Measurements from ENCODE around the gene CS.
A peak's percentile ranks its signal among the peaks of the same experiment; 100 is the strongest.

The CS gene

GRCh38 chr12:56243731-56244181 lies 56.4 kb downstream of the CS start:
- DNase-seq, result no peak

DNA sequence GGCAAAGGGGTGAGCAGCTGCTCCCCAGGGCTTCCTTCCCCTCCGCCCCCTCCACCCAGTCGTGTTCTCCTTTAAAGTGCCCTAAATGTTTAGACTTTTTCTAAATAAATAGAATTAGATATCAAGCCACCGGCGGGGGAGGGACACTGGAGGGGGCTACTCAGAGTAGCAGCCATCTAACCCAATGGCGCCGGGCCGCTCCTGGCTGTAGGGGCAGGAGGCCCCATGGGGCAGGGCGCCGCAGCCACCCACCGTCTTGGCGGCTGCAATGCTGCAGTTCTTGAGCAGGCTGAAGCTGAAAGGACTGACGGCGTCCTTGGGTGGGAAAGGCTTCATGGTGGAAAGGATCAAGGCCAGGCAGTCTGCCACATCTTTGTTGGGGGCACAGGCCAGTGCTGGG lies 57.1 kb downstream of the CS start:
- DNase-seq, result no peak

GRCh38 chr12:56241424-56242303 lies 58.5 kb downstream of the CS start:
- no peak for DNase-seq

GRCh38 chr12:56237552-56237951 lies 62.6 kb downstream of the CS start:
- DNase-seq, result no peak

- no peak for DNase-seq
These were observed 63.1 kb downstream of the CS start for GRCh38 chr12:56236985-56237384.

GRCh38 chr12:56236091-56236490 lies 64.0 kb downstream of the CS start:
- DNase-seq, result no peak

GRCh38 chr12:56234746-56235436 lies 65.2 kb downstream of the CS start:
- no peak for DNase-seq

DNA sequence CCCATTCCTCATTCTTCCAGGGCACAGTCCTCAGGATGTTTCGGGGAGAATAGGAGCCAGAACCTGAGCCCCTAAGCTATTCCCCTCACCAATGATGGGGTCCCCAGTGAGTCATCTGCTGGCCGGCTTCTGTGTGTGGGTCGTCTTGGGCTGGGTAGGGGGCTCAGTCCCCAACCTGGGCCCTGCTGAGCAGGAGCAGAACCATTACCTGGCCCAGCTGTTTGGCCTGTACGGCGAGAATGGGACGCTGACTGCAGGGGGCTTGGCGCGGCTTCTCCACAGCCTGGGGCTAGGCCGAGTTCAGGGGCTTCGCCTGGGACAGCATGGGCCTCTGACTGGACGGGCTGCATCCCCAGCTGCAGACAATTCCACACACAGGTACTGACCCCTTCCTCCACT lies 68.9 kb downstream of the CS start:
- no peak for DNase-seq

- DNase-seq, result no peak
These were observed 69.5 kb downstream of the CS start for GRCh38 chr12:56230432-56231183.

DNA sequence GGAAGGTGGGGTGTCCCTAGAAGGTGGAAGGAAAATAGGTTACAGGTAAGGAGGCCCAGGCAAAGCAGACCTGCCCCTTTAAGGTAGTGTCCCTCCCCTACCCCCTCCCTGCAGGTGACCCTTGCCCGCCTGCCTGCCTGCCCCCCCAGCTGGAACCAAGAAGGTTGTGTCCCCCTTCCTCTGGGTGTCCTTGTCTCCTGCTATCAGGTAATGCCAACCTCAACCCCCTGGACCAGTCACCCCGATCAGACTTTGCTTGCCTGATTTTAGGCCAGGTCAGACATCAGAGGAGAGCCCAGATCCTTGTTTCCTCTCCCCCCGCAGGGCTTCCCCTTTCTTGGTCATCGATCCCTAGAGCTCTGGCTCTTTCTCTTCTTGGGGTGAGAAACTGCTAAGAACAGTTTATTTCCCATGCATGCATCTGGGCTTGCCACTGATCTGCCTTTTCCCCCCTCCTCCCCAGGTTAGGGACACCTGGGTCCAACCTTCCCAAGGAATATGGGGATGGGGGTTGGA lies 70.2 kb downstream of the CS start, which contains the start of gene SLC39A5:
Gene SLC39A5, plus strand, starts transcription at position 136 of the 516 bp plus-strand sequence. CDS start 1,224 bp downstream, outside the sequence.
- no peak for DNase-seq

- no peak for DNase-seq
These were observed 71.0 kb downstream of the CS start for GRCh38 chr12:56229082-56229481.

DNA sequence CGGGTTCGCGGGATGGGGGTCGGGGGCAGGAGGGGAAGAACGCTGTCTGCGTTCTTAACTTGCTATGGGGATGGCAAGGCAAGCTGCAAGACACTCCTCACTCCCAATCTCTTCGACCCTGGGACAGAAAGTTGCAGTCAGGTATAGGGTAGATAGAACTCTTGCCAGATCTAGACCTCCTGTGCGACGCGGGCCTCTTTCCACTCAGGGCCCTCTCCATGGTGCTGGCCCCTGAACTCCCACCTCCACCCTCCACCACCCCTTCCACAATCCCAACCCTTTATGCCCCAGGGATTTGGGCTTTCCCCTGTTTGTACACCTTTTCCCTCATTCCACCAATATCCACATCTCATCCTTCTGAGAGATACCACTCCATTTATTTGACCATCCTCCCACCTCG lies 75.2 kb downstream of the CS start:
- DNase-seq, result no peak

GRCh38 chr12:56224102-56224701 lies 75.9 kb downstream of the CS start, which contains the start of gene NABP2:
NABP2 (plus strand) TSS chr12:56224342; CDS start chr12:56224857, 515 bp downstream.
- peak; percentile 97 to 98 for DNase-seq

- no peak for DNase-seq
These were observed 76.5 kb downstream of the CS start for GRCh38 chr12:56223571-56224101.

DNA sequence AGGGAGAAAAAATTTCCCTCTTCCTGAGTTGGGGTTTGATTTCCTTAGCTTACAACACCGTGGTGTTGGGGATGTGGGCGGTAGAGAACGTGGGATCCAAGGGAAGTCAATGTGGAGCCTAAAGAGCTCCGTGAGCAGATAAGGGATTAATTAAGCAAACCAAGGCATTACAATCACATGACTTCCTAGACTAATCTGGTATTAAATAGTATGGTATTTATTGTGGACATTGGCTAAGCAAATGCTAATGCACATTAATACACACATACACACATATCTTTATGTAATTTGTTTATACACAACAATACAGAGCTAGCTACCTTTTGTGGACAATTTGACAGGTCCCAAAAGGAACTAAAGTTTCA lies 77.6 kb downstream of the CS start:
- DNase-seq, result no peak

GRCh38 chr12:56221757-56222530 lies 78.2 kb downstream of the CS start, which contains the start of gene RNF41:
RNF41 (minus strand) TSS chr12:56221922; CDS start chr12:56214047, 7,875 bp downstream.
- peak; percentile 95 to 98 for DNase-seq

Measured in hippocampal formation (tissue), 2 donors.